PC-3 (cell line): Measurements from ENCODE around the gene MYH7. TPM values are rescaled to one million over a fixed set of nuclear protein-coding genes. Genes with fewer than 3 reads are reported as not detected.

Source experiments
- ATAC-seq: fragments of 200-7000 bp; cut with Tn5 transposase; 2 replicates; pipeline ENCODE4 v1.9.1; 2020; ENCODE audit warnings: mild to moderate bottlenecking, moderate library complexity
- Bru-seq: library from RNA; stranded (reverse); fragments of 400-500 nt; gene quantifications from one replicate; lab custom pipeline; 2021; lab: Mats Ljungman, UMichigan
- BruChase-seq, 2 experiments: library from RNA; stranded (reverse); fragments of 400-500 nt; gene quantifications; one replicate each; lab custom pipeline; 2021; lab: Mats Ljungman, UMichigan
- BruUV-seq: library from RNA; stranded (reverse); fragments of 400-500 nt; replicated peaks from 2 replicates; lab custom pipeline; 2021; lab: Mats Ljungman, UMichigan
- CTCF ChIA-PET: fragments of 300-600 bp; sonication (Branson Sonifier 250); formaldehyde crosslinking; loops from one replicate; lab custom pipeline; 2022; ENCODE audit warnings: antibody characterized with exemption; lab: Charles Lee
- POLR2A ChIA-PET: fragments of 300-600 bp; sonication (Branson Sonifier 250); formaldehyde crosslinking; loops from one replicate; lab custom pipeline; 2022; ENCODE audit warnings: antibody characterized with exemption; ENCODE audit not compliant: unreplicated experiment; lab: Charles Lee
- DNase-seq: peaks from one replicate; pipeline ENCODE4 v3.0.0-alpha.2; 2015
- H2AFZ ChIP-seq: fragments of 300-600 bp; sonication (generic); 2 replicates; pipeline ENCODE4 v1.6.0; 2016; ENCODE audit warnings: antibody characterized with exemption, low read length
- H3F3A ChIP-seq: fragments of 300-600 bp; sonication (generic); one replicate; pipeline ENCODE4 v1.6.0; 2017; ENCODE audit warnings: antibody characterized with exemption, low read length, control low read depth, mild to moderate bottlenecking; ENCODE audit not compliant: unreplicated experiment
- H3K27ac ChIP-seq: fragments of 300-600 bp; sonication (generic); 2 replicates; pipeline ENCODE4 v1.5.1; 2016; ENCODE audit warnings: mild to moderate bottlenecking, low read length
- H3K27me3 ChIP-seq: fragments of 300-600 bp; sonication (generic); 2 replicates; pipeline ENCODE4 v1.6.1; 2016; ENCODE audit warnings: low read length, mixed read lengths
- H3K36me3 ChIP-seq: fragments of 300-600 bp; sonication (generic); 2 replicates; pipeline ENCODE4 v1.6.1; 2016; ENCODE audit warnings: low read depth, mixed run types, low read length, mixed read lengths
- H3K4me1 ChIP-seq: fragments of 300-600 bp; sonication (generic); 2 replicates; pipeline ENCODE4 v1.5.1; 2016; ENCODE audit warnings: low read length; ENCODE audit not compliant: insufficient read depth
- H3K4me2 ChIP-seq: fragments of 300-600 bp; sonication (generic); 2 replicates; pipeline ENCODE4 v1.6.0; 2016; ENCODE audit warnings: low read length
- H3K4me3 ChIP-seq: fragments of 300-600 bp; sonication (generic); 2 replicates; pipeline ENCODE4 v1.5.1; 2016; ENCODE audit warnings: mild to moderate bottlenecking, low read length, mixed read lengths
- H3K79me2 ChIP-seq: fragments of 300-600 bp; sonication (generic); 2 replicates; pipeline ENCODE4 v1.6.1; 2017; ENCODE audit warnings: low read length, mixed read lengths
- H3K9ac ChIP-seq: fragments of 300-600 bp; sonication (generic); 2 replicates; pipeline ENCODE4 v1.6.0; 2016; ENCODE audit warnings: mild to moderate bottlenecking, low read length
- H3K9me2 ChIP-seq: fragments of 300-600 bp; sonication (generic); replicated peaks from 2 replicates; pipeline ENCODE4 v1.6.1; 2016; ENCODE audit warnings: mixed run types, low read length, mixed read lengths
- H3K9me3 ChIP-seq: fragments of 300-600 bp; sonication (generic); 2 replicates; pipeline ENCODE4 v1.6.1; 2016; ENCODE audit warnings: low read length, mixed read lengths
- H4K20me1 ChIP-seq: fragments of 300-600 bp; sonication (generic); 2 replicates; pipeline ENCODE4 v1.6.1; 2016; ENCODE audit warnings: low read length, mixed read lengths
- CTCF ChIP-seq: fragments of 300-600 bp; sonication (generic); conservative IDR thresholded peaks from 2 replicates; pipeline ENCODE4 v1.5.1; 2017; ENCODE audit warnings: antibody characterized with exemption, low read depth, mild to moderate bottlenecking, low read length
- EZH2 ChIP-seq: fragments of 300-600 bp; sonication (generic); IDR thresholded peaks from one replicate; pipeline ENCODE4 v1.6.1; 2017; ENCODE audit warnings: antibody characterized with exemption, mild to moderate bottlenecking, low read length; ENCODE audit not compliant: unreplicated experiment
- EZH2phosphoT487 ChIP-seq: fragments of 300-600 bp; sonication (generic); IDR thresholded peaks from 2 replicates; pipeline ENCODE4 v1.6.1; 2018; ENCODE audit warnings: mild to moderate bottlenecking, antibody characterized with exemption, low read length, borderline replicate concordance
- intact Hi-C: fragments of 100-400 bp; cut with micrococcal nuclease; formaldehyde crosslinking; loops from 2 replicates; pipeline ENCODE4 v1.9.0; 2023
- long read RNA-seq: library from polyadenylated mRNA; unstranded; transcript quantifications from one replicate; pipeline ENCODE4 v2.0.0, GENCODE V29; 2021; ENCODE audit not compliant: unreplicated experiment
- total RNA-seq: library from RNA; depleted of rRNA; stranded (reverse); fragments of >200 nt; gene quantifications from 2 replicates; pipeline ENCODE4 v1.2.3, GENCODE V29; 2014; rRNA removed

The MYH7 gene
- total RNA-seq: not detected in 2 replicates
- Bru-seq, nascent RNA: not detected
- not detected for BruChase-seq, experiment 1, labeled RNA remaining after a 6-hour chase
- BruChase-seq, experiment 2, labeled RNA remaining after a 2-hour chase: percentile 3 among the genes with signal in this experiment
- long read RNA-seq: 0 reads

- H3K4me1 ChIP-seq: no peaks in the 10 kb centered on the region
- no peaks in the 10 kb centered on the region for H3F3A ChIP-seq
- H3K9me2 ChIP-seq: no peaks in the 10 kb centered on the region
- no peak within 1 kb of the TSS for H3K27ac ChIP-seq
- peaks cover 92% of the 10 kb centered on the region for H3K27me3 ChIP-seq
- no peaks in the 10 kb centered on the region for H3K79me2 ChIP-seq
- H3K4me3 ChIP-seq: no peak within 1 kb of the TSS
- DNase-seq (no peak), ATAC-seq (no peak)
- CTCF ChIA-PET: interaction anchor here (0.6 kb wide), 1 partner anchor 645 kb away, joined by 9 read pairs; no protein-coding TSS in a partner anchor
- no peaks in the 10 kb centered on the region for H3K9me3 ChIP-seq
- no peak within 1 kb of the TSS for H3K9ac ChIP-seq
- BruUV-seq: no TSS peak
- POLR2A ChIA-PET: no interaction called here
- no peaks in the 10 kb centered on the region for H4K20me1 ChIP-seq
- TF ChIP-seq CTCF (no peak), EZH2phosphoT487 (no peak), EZH2 (no peak)
- intact Hi-C loops: no loop called here
- H3K36me3 ChIP-seq: no peaks in the 10 kb centered on the region
- H2AFZ ChIP-seq: no peak within 1 kb of the TSS
- no peak within 1 kb of the TSS for H3K4me2 ChIP-seq
Measured at GRCh38 chr14:23435543-23436326, at the start of gene MYH7. TSS of gene MYH7 (minus strand) at chr14:23435660. CDS start at chr14:23433732, 1,928 bp downstream.

- Histone ChIP-seq H3K27me3 (no peaks in the 10 kb centered on the region), H4K20me1 (0 out of 2 replicates have a peak, but pooled peaks cover 10% of the 10 kb centered on the region), H3K36me3 (peaks cover 46% of the 10 kb centered on the region), H3K79me2 (no peaks in the 10 kb centered on the region), H3F3A (no peaks in the 10 kb centered on the region), H3K9me3 (no peaks in the 10 kb centered on the region), H3K9me2 (no peaks in the 10 kb centered on the region), H3K4me3 (no peak overlapping the region), H3K4me1 (no peaks in the 10 kb centered on the region), H3K9ac (no peak overlapping the region), H2AFZ (no peak overlapping the region), H3K27ac (no peak overlapping the region), H3K4me2 (no peak overlapping the region)
- DNase-seq: peak; percentile 15
- intact Hi-C loops: no loop called here
- ATAC-seq: peak; percentile 55; the same call in 1 of the 2 replicates
- ChIA-PET POLR2A (no interaction called here), CTCF (no interaction called here)
- BruUV-seq: no TSS peak
- TF ChIP-seq EZH2: no peak
- TF ChIP-seq CTCF: peak; percentile 50
Measured at GRCh38 chr14:23483236-23483854, 47.9 kb upstream of the MYH7 start.
